C4-2B (cell line): Measurements from ENCODE around the gene CDKN1C.

Experiments
- ZFX ChIP-seq: fragments of 450-650 bp; IDR thresholded peaks from 2 replicates; pipeline ENCODE4 v1.6.1; 2017
- TF ChIP-seq, protein P1 (sequence below): fragments of 450-650 bp; conservative IDR thresholded peaks from 2 replicates; pipeline ENCODE4 v1.5.1; 2017; ENCODE audit warnings: mild to moderate bottlenecking

DNA sequence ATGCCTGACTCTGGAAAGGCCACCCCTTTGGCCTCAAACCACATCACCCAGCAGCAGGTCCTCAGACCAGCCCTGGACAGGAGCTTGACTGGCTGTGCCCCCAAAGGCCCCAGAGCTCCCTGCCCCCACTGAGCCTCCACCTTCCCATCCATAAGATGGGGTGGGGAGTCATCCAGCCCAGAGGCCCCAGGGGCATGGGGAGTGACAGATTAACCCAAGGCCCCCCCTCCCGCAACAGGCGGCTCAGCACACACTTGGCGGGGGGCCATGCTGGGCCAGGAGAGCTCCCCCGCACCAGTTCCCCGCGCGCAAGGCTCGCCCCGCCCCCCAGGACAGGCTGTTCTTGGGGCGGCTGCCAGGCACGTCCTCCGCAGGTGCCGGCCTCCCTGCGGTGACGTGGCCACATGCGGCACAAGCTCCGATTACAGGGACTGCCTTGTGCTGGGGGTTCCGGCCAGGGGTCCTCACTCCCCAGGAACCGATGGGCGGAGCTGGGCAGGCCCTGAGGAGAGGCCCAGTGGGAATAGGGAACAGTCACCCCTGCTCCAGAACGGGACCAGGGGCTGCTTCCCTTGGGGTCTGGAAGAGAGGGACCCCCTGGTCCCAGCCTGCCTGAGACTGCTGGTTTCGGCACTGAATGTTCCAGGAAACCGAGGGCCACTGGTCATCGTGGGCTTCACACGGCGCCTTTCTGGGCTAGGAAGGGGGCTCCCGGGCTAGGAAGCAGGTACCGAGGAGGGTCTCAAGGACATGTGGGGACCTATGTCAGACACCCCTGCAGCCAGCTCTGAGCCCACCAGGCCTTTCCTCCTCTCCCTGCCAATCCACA is 5.1 kb upstream of the CDKN1C start:
- TF ChIP-seq, protein P1, sequence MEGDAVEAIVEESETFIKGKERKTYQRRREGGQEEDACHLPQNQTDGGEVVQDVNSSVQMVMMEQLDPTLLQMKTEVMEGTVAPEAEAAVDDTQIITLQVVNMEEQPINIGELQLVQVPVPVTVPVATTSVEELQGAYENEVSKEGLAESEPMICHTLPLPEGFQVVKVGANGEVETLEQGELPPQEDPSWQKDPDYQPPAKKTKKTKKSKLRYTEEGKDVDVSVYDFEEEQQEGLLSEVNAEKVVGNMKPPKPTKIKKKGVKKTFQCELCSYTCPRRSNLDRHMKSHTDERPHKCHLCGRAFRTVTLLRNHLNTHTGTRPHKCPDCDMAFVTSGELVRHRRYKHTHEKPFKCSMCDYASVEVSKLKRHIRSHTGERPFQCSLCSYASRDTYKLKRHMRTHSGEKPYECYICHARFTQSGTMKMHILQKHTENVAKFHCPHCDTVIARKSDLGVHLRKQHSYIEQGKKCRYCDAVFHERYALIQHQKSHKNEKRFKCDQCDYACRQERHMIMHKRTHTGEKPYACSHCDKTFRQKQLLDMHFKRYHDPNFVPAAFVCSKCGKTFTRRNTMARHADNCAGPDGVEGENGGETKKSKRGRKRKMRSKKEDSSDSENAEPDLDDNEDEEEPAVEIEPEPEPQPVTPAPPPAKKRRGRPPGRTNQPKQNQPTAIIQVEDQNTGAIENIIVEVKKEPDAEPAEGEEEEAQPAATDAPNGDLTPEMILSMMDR: no peak
- no peak for TF ChIP-seq ZFX
